MCF 10A (cell line): ENCODE results near the gene HDAC6. TPM values are rescaled to one million over a fixed set of nuclear protein-coding genes. Genes with fewer than 3 reads are reported as not detected.

Experiments
- BruUV-seq: library from RNA; stranded (reverse); fragments of 400-500 nt; replicated peaks from 2 replicates; lab custom pipeline; 2021; lab: Mats Ljungman, UMichigan
- CTCF ChIA-PET: fragments of 300-600 bp; sonication (Branson Sonifier 250); formaldehyde crosslinking; extraction: SDS; loops from one replicate; lab custom pipeline; 2021; ENCODE audit warnings: antibody characterized with exemption, inconsistent platforms; lab: Yijun Ruan, JAX
- POLR2A ChIA-PET: fragments of 300-600, 350-650 bp; sonication (Branson Sonifier 250); formaldehyde crosslinking; extraction: SDS; loops from one replicate; lab custom pipeline; 2020; ENCODE audit warnings: antibody characterized with exemption, inconsistent platforms; lab: Yijun Ruan, JAX
- DNase-seq: peaks from one replicate; pipeline ENCODE4 v3.0.0-alpha.2; 2018; ENCODE audit not compliant: unreplicated experiment
- H3K27ac Mint-ChIP-seq: one replicate; pipeline ENCODE4 v1.8.0; 2022; ENCODE audit warnings: mild to moderate bottlenecking, low read depth, mixed read lengths; ENCODE audit not compliant: unreplicated experiment
- H3K27me3 Mint-ChIP-seq: one replicate; pipeline ENCODE4 v1.8.0; 2022; ENCODE audit warnings: mixed read lengths; ENCODE audit not compliant: insufficient read depth, unreplicated experiment
- H3K36me3 Mint-ChIP-seq: one replicate; pipeline ENCODE4 v1.8.0; 2022; ENCODE audit warnings: mild to moderate bottlenecking, moderate library complexity, mixed read lengths; ENCODE audit not compliant: insufficient read depth, unreplicated experiment
- H3K4me1 Mint-ChIP-seq: one replicate; pipeline ENCODE4 v1.8.0; 2022; ENCODE audit warnings: mixed read lengths; ENCODE audit not compliant: insufficient read depth, unreplicated experiment
- H3K4me3 Mint-ChIP-seq: one replicate; pipeline ENCODE4 v1.8.0; 2022; ENCODE audit warnings: mild to moderate bottlenecking, moderate library complexity, mixed read lengths; ENCODE audit not compliant: unreplicated experiment
- H3K9me3 Mint-ChIP-seq: one replicate; pipeline ENCODE4 v1.8.0; 2022; ENCODE audit warnings: mixed read lengths; ENCODE audit not compliant: unreplicated experiment
- CTCF ChIP-seq: fragments of 200-600 bp; IDR thresholded peaks from one replicate; pipeline ENCODE4 v1.8.0; 2022; ENCODE audit warnings: antibody characterized with exemption, mild to moderate bottlenecking; ENCODE audit not compliant: unreplicated experiment
- intact Hi-C: fragments of 100-400 bp; cut with micrococcal nuclease; formaldehyde crosslinking; loops from 2 replicates; pipeline ENCODE4 v1.14.1; 2022
- total RNA-seq: library from RNA; stranded (reverse); gene quantifications from 2 replicates; pipeline ENCODE4 v1.2.3, GENCODE V29; 2022

HDAC6 gene
- total RNA-seq, 1 experiment from 2014 or later, result 45.1 TPM

GRCh38 chrX:48833542-48834138 lies 31.8 kb downstream of the HDAC6 start:
- no peak overlapping the region for H3K4me3 Mint-ChIP-seq
- no peak for DNase-seq
- ChIA-PET POLR2A (interaction anchor here (0.7 to 1.4 kb wide), 2 partner anchors 32 to 202 kb away, joined by 4 read pairs; partner anchors contain the start of gene HDAC6), CTCF (interaction anchor here (0.6 to 1.4 kb wide), 6 partner anchors 8 to 1191 kb away, joined by 3 to 6 read pairs (median 3); partner anchors contain the start of gene GLOD5)
- TF ChIP-seq CTCF, result no peak
- no TSS peak for BruUV-seq
- H3K27ac Mint-ChIP-seq, result no peak overlapping the region
- H3K9me3 Mint-ChIP-seq, result peaks cover 8% of the 10 kb centered on the region
- no peaks in the 10 kb centered on the region for H3K27me3 Mint-ChIP-seq
- intact Hi-C loops, result no loop called here
- H3K36me3 Mint-ChIP-seq, result no peaks in the 10 kb centered on the region
- H3K4me1 Mint-ChIP-seq, result peaks cover 8% of the 10 kb centered on the region

- no peak for TF ChIP-seq CTCF
- ChIA-PET CTCF (interaction anchor here (0.5 to 1.4 kb wide), 6 partner anchors 9 to 1191 kb away, joined by 3 to 6 read pairs (median 3); partner anchors contain the start of gene GLOD5), POLR2A (interaction anchor here (0.6 to 1.4 kb wide), 3 partner anchors 32 to 202 kb away, joined by 4 read pairs; partner anchors contain the start of gene HDAC6)
- H3K36me3 Mint-ChIP-seq, result no peaks in the 10 kb centered on the region
- peak overlapping the region; percentile 74 for H3K4me3 Mint-ChIP-seq
- no TSS peak for BruUV-seq
- H3K9me3 Mint-ChIP-seq, result peaks cover 8% of the 10 kb centered on the region
- no peaks in the 10 kb centered on the region for H3K27me3 Mint-ChIP-seq
- no peak overlapping the region for H3K27ac Mint-ChIP-seq
- H3K4me1 Mint-ChIP-seq, result peaks cover 8% of the 10 kb centered on the region
- no peak for DNase-seq
- intact Hi-C loops, result no loop called here
Measured at GRCh38 chrX:48834383-48834709, 32.5 kb downstream of the HDAC6 start.

- peaks cover 8% of the 10 kb centered on the region for H3K4me1 Mint-ChIP-seq
- H3K4me3 Mint-ChIP-seq, result peak within 1 kb of the TSS; percentile 74
- H3K27me3 Mint-ChIP-seq, result no peaks in the 10 kb centered on the region
- intact Hi-C loops, result no loop called here
- no peak for TF ChIP-seq CTCF
- H3K27ac Mint-ChIP-seq, result no peak within 1 kb of the TSS
- ChIA-PET POLR2A (no interaction called here), CTCF (interaction anchor here (0.5 to 0.6 kb wide), 2 partner anchors 9 to 96 kb away, joined by 3 read pairs; no protein-coding TSS in a partner anchor)
- H3K36me3 Mint-ChIP-seq, result no peaks in the 10 kb centered on the region
- BruUV-seq, result no TSS peak
- peaks cover 8% of the 10 kb centered on the region for H3K9me3 Mint-ChIP-seq
- no peak for DNase-seq
Measured at GRCh38 chrX:48835524-48836329, 33.9 kb downstream of the HDAC6 start, which contains the start of gene PCSK1N. Gene PCSK1N (minus strand): TSS chrX:48835610. CDS start chrX:48835532, 78 bp downstream.

- intact Hi-C loops, result no loop called here
- no peak for TF ChIP-seq CTCF
- no peaks in the 10 kb centered on the region for H3K27me3 Mint-ChIP-seq
- H3K4me3 Mint-ChIP-seq, result no peak overlapping the region
- DNase-seq, result no peak
- H3K4me1 Mint-ChIP-seq, result peaks cover 3% of the 10 kb centered on the region
- no TSS peak for BruUV-seq
- ChIA-PET POLR2A (no interaction called here), CTCF (no interaction called here)
- H3K36me3 Mint-ChIP-seq, result no peaks in the 10 kb centered on the region
- H3K27ac Mint-ChIP-seq, result no peak overlapping the region
- peaks cover 14% of the 10 kb centered on the region for H3K9me3 Mint-ChIP-seq
Measured at GRCh38 chrX:48839686-48840085, 37.8 kb downstream of the HDAC6 start.
